HG02970 (cell line): ENCODE results near the gene TRMU.
"Not testable (repeated sequence)": the region's sequence is repeated elsewhere in the genome, so short reads cannot be mapped to it uniquely, and the experiment has no call there.

Source experiments
- ATAC-seq: cut with Tn5 transposase; IDR thresholded peaks from one replicate; pipeline ENCODE4 v1.9.1; 2021; ENCODE audit warnings: mild to moderate bottlenecking, moderate library complexity, moderate number of reproducible peaks; ENCODE audit not compliant: unreplicated experiment, low FRiP score

The TRMU gene

GRCh38 chr22:46403880-46404279 is 68.4 kb downstream of the TRMU start:
- ATAC-seq, result not testable (repeated sequence)

- ATAC-seq, result no peak
Observed at GRCh38 chr22:46405901-46406300, 70.4 kb downstream of the TRMU start.

GRCh38 chr22:46406349-46406748 is 70.8 kb downstream of the TRMU start:
- ATAC-seq, result no peak

- ATAC-seq, result no peak
Observed at GRCh38 chr22:46406791-46407190, 71.3 kb downstream of the TRMU start.
